ENCODE results near the gene CADPS2. TPM values are rescaled to one million over a fixed set of nuclear protein-coding genes. Genes with fewer than 3 reads are reported as not detected.

The CADPS2 gene
- total RNA-seq, 1 donor from 2014 or later, result 8.8 TPM

GRCh38 chr7:122316467-122317388 is 569.5 kb downstream of the CADPS2 start:
- Histone ChIP-seq H3K4me3 (ENCODE audit: low read depth, low read length) (no peak overlapping the region), H3K36me3 (ENCODE audit: control insufficient read depth, insufficient read depth, low read length) (no peaks in the 10 kb centered on the region), H3K27me3 (ENCODE audit: control insufficient read depth, insufficient read depth, low read length) (peaks cover 49% of the 10 kb centered on the region)
- TF ChIP-seq, protein P1, sequence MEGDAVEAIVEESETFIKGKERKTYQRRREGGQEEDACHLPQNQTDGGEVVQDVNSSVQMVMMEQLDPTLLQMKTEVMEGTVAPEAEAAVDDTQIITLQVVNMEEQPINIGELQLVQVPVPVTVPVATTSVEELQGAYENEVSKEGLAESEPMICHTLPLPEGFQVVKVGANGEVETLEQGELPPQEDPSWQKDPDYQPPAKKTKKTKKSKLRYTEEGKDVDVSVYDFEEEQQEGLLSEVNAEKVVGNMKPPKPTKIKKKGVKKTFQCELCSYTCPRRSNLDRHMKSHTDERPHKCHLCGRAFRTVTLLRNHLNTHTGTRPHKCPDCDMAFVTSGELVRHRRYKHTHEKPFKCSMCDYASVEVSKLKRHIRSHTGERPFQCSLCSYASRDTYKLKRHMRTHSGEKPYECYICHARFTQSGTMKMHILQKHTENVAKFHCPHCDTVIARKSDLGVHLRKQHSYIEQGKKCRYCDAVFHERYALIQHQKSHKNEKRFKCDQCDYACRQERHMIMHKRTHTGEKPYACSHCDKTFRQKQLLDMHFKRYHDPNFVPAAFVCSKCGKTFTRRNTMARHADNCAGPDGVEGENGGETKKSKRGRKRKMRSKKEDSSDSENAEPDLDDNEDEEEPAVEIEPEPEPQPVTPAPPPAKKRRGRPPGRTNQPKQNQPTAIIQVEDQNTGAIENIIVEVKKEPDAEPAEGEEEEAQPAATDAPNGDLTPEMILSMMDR (IDR thresholded peaks at IDR 0.05; ENCODE audit: insufficient read depth, low read length, poor library complexity, severe bottlenecking), result no peak
- DNase-seq (ENCODE audit: low read depth), result no peak

GRCh38 chr7:122315507-122316466 is 570.5 kb downstream of the CADPS2 start:
- no peak overlapping the region for H3K4me3 ChIP-seq (ENCODE audit: low read depth, low read length)
- H3K36me3 ChIP-seq (ENCODE audit: control insufficient read depth, insufficient read depth, low read length), result no peaks in the 10 kb centered on the region
- TF ChIP-seq, protein P1 (IDR thresholded peaks at IDR 0.05; ENCODE audit: insufficient read depth, low read length, poor library complexity, severe bottlenecking), result no peak
- peaks cover 57% of the 10 kb centered on the region for H3K27me3 ChIP-seq (ENCODE audit: control insufficient read depth, insufficient read depth, low read length)
- no peak for DNase-seq (ENCODE audit: low read depth)

DNA sequence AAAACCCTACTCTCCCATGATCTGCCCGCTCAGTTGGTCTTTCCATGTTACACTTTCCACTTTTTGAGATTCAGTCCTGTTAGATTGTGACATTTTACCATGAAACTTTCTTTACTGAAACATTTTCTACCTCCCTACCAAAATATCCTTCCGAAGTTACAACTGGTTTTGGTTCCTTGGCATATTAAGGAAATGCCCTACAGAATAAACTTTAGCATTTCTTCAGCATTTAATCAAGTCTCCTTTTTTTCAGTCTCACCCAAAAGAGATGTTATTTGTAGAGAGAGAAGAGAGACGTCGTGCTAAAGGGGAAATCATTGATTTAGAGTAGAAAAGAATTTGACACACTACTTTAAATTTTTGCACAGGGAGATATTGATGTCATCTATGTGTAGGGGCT is 572.0 kb downstream of the CADPS2 start:
- Histone ChIP-seq H3K36me3 (ENCODE audit: control insufficient read depth, insufficient read depth, low read length) (no peaks in the 10 kb centered on the region), H3K4me3 (ENCODE audit: low read depth, low read length) (no peak overlapping the region), H3K27me3 (ENCODE audit: control insufficient read depth, insufficient read depth, low read length) (peaks cover 71% of the 10 kb centered on the region)
- no peak for DNase-seq (ENCODE audit: low read depth)
- TF ChIP-seq, protein P1 (IDR thresholded peaks at IDR 0.05; ENCODE audit: insufficient read depth, low read length, poor library complexity, severe bottlenecking), result no peak

- TF ChIP-seq, protein P1 (IDR thresholded peaks at IDR 0.05; ENCODE audit: insufficient read depth, low read length, poor library complexity, severe bottlenecking), result no peak
- Histone ChIP-seq H3K27me3 (ENCODE audit: control insufficient read depth, insufficient read depth, low read length) (peaks cover 76% of the 10 kb centered on the region), H3K4me3 (ENCODE audit: low read depth, low read length) (no peak overlapping the region), H3K36me3 (ENCODE audit: control insufficient read depth, insufficient read depth, low read length) (no peaks in the 10 kb centered on the region)
- DNase-seq (ENCODE audit: low read depth), result no peak
Observed at GRCh38 chr7:122312789-122313188, 573.5 kb downstream of the CADPS2 start.

GRCh38 chr7:122311734-122312450 is 574.4 kb downstream of the CADPS2 start:
- H3K27me3 ChIP-seq (ENCODE audit: control insufficient read depth, insufficient read depth, low read length), result peaks cover 79% of the 10 kb centered on the region
- TF ChIP-seq, protein P1 (IDR thresholded peaks at IDR 0.05; ENCODE audit: insufficient read depth, low read length, poor library complexity, severe bottlenecking), result no peak

More at GRCh38 chr7:122311734-122312450, 574.4 kb downstream of the CADPS2 start:
- no peak for DNase-seq (ENCODE audit: low read depth)
- Histone ChIP-seq H3K36me3 (ENCODE audit: control insufficient read depth, insufficient read depth, low read length) (no peaks in the 10 kb centered on the region), H3K4me3 (ENCODE audit: low read depth, low read length) (no peak overlapping the region)
